ENCODE measurements around the gene CALR3. TPM values are rescaled to one million over a fixed set of nuclear protein-coding genes. Genes with fewer than 3 reads are reported as not detected.
A peak's percentile ranks its signal among the peaks of the same experiment; 100 is the strongest.

CALR3 gene
- total RNA-seq, 6 experiments from 2014 or later: not detected

DNA sequence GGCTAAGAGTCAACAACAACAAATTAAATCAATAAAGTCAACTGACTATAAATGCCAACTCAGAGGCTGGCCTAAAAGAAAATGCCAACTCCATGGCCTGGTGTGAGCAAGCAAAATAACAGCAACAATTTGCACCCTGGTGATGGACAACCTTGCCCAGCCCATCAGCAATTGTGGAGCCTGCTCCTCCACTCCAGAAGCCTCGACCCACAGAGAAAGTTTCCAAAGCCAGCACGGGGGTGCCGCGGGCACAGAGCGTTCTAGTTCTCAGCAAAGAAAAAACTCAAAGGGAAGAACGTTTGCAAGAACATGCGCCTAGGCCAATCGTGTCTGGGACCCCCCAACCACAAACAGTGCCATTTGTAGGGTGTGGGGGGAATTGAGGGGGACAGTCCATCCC is 35.5 kb downstream of the CALR3 start:
- Mint-ChIP-seq H3K4me3 (no peak overlapping the region), H3K36me3 (ENCODE audit: low read depth) (no peaks in the 10 kb centered on the region), H3K4me1 (ENCODE audit: low read depth) (peaks cover 52% of the 10 kb centered on the region), H3K9me3 (no peaks in the 10 kb centered on the region), H3K27me3 (ENCODE audit: insufficient read depth) (no peaks in the 10 kb centered on the region; the same call in 1 of the 2 replicates), H3K27ac (no peak overlapping the region)
- DNase-seq: no peak
- TF ChIP-seq, protein P1, sequence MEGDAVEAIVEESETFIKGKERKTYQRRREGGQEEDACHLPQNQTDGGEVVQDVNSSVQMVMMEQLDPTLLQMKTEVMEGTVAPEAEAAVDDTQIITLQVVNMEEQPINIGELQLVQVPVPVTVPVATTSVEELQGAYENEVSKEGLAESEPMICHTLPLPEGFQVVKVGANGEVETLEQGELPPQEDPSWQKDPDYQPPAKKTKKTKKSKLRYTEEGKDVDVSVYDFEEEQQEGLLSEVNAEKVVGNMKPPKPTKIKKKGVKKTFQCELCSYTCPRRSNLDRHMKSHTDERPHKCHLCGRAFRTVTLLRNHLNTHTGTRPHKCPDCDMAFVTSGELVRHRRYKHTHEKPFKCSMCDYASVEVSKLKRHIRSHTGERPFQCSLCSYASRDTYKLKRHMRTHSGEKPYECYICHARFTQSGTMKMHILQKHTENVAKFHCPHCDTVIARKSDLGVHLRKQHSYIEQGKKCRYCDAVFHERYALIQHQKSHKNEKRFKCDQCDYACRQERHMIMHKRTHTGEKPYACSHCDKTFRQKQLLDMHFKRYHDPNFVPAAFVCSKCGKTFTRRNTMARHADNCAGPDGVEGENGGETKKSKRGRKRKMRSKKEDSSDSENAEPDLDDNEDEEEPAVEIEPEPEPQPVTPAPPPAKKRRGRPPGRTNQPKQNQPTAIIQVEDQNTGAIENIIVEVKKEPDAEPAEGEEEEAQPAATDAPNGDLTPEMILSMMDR (IDR thresholded peaks at IDR 0.05): no peak

DNA sequence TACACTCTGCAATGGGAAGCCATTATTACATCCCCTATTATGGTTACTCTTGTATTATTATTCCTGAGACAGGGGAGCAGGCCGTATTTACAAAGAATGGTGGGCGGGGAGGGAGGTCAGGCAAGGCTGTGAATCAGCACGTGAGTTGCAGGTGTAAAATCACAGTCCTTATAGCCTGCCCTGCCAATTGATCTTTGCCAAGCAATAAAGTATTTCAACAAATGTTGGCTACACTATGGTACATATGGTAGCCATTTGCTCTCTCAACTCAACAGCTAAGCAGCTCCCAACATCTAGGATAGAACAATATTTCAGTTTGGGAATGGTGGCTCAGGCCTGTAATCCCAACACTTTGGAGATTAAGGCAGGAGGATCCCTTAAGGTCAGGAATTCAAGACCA is 36.3 kb downstream of the CALR3 start:
- Mint-ChIP-seq H3K36me3 (ENCODE audit: low read depth) (no peaks in the 10 kb centered on the region), H3K27ac (no peak overlapping the region), H3K4me1 (ENCODE audit: low read depth) (peaks cover 52% of the 10 kb centered on the region), H3K27me3 (ENCODE audit: insufficient read depth) (no peaks in the 10 kb centered on the region; the same call in 1 of the 2 replicates), H3K4me3 (no peak overlapping the region), H3K9me3 (no peaks in the 10 kb centered on the region)
- no peak for DNase-seq
- TF ChIP-seq, protein P1 (IDR thresholded peaks at IDR 0.05): no peak

DNA sequence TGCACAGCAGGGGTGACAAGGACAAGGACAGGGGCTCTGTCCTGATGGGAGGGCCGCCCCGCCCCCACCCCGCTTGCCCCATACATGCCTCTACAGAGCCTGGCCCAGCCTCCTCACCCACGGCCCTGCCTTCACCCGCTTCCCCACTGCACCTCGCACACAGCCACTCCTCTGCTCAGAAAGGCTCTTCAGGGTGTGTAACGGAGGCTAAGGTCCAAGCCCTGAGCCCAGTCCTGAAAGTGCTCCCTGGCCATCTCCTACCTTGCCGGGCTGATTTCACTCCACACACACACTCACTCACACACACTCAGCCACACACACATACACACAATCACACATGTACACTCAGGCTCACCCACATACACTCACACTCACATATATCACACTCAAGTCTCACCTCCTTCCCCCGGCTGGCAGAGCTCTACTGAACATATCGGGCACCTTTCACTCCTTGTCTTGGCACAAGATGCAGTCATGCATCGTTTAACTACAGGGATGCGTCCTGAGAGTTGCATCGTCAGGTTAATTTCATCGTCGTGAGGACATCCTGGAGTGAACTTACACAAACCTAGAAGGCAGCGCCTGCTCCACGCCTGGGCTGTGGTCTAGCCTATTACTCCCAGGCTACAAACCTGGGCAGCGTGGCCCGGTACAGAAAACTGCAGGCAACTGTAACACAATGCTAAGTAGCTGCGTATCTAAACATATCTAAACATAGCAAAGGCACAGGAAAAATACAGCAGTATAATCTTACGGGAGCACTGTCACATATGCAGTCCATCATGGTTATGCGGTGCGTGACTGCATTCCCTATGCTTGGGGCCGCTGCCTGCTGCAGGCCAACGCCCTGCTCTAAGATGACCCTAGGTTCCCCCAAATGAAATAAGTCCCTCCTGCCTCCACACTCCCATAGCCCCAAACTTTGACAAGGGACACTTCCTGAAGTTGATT is 37.3 kb downstream of the CALR3 start:
- TF ChIP-seq, protein P1 (IDR thresholded peaks at IDR 0.05): no peak
- no peaks in the 10 kb centered on the region for H3K9me3 Mint-ChIP-seq
- H3K27ac Mint-ChIP-seq: peak overlapping the region; percentile 42; the same call in 1 of the 2 replicates
- DNase-seq: no peak
- no peaks in the 10 kb centered on the region; the same call in 1 of the 2 replicates for H3K27me3 Mint-ChIP-seq (ENCODE audit: insufficient read depth)
- H3K4me1 Mint-ChIP-seq (ENCODE audit: low read depth): peaks cover 51% of the 10 kb centered on the region
- no peaks in the 10 kb centered on the region for H3K36me3 Mint-ChIP-seq (ENCODE audit: low read depth)
- H3K4me3 Mint-ChIP-seq: no peak overlapping the region

DNA sequence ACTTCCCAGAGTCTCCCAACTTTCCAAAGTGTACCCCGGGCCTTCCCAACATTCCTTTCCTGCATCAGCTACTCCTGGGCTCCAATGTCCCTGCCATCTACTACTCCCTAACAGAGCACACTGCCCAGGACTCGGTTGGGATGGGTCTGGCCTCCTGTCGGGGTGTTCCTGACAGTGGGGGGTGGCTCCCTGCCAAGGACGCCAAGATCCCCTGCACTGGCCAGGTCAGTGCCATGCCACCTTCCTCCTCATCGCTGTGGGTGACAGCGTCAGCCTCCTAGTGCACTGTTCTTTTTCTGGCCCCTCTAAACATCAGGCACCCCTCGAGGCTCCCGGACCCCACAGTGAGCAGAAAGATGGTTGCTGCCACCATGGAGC is 38.0 kb downstream of the CALR3 start:
- peak overlapping the region; percentile 42; the same call in 1 of the 2 replicates for H3K27ac Mint-ChIP-seq
- peak overlapping the region; percentile 78; the same call in 1 of the 2 replicates for H3K4me3 Mint-ChIP-seq
- no peaks in the 10 kb centered on the region for H3K36me3 Mint-ChIP-seq (ENCODE audit: low read depth)
- no peaks in the 10 kb centered on the region; the same call in 1 of the 2 replicates for H3K27me3 Mint-ChIP-seq (ENCODE audit: insufficient read depth)
- peaks cover 46% of the 10 kb centered on the region for H3K4me1 Mint-ChIP-seq (ENCODE audit: low read depth)
- H3K9me3 Mint-ChIP-seq: no peaks in the 10 kb centered on the region
- no peak for DNase-seq
- TF ChIP-seq, protein P1 (IDR thresholded peaks at IDR 0.05): no peak

DNA sequence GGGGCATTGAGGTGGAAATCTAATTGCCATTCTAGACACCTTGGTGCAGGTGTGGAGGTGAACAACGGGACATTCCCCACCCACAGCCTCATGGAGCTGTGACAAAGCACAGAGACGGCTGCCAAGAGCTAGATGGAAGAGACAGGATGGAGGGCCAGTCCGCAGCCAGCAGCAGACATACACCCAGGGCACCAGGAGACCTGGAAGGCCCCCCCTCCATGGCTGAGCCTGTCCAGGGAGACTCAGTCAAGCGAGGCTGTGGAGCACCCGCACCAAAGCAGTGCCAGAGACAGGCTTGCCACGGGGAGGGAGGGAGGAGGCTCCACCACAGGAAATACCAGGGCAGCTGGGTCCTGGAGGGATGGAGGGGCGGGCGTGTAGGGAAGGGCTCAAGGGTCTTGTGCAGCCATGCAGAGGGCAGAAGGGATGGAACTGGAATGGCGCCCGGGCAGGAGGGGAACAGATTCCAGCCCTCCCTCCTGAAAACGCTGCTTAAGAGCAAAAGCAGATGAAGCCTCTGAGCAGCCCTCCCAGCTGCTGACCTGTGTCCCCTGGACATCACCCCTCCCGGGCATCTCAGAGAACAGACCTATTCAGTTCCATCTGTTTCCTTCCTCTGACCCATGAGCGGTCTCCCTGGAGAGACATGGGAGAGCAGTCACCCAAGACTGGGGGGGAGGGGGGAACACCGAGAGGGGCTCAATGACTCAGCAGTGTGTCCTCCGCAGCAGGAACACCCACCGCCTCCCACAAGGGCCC is 38.6 kb downstream of the CALR3 start:
- H3K4me3 Mint-ChIP-seq: peak overlapping the region; percentile 78
- no peaks in the 10 kb centered on the region for H3K36me3 Mint-ChIP-seq (ENCODE audit: low read depth)
- H3K27me3 Mint-ChIP-seq (ENCODE audit: insufficient read depth): no peaks in the 10 kb centered on the region; the same call in 1 of the 2 replicates
- TF ChIP-seq, protein P1 (IDR thresholded peaks at IDR 0.05): no peak
- peak overlapping the region; percentile 42; the same call in 1 of the 2 replicates for H3K27ac Mint-ChIP-seq
- no peak for DNase-seq
- peaks cover 40% of the 10 kb centered on the region for H3K4me1 Mint-ChIP-seq (ENCODE audit: low read depth)
- H3K9me3 Mint-ChIP-seq: no peaks in the 10 kb centered on the region

All from HFFc6 (cell line).